Large intestine (tissue), 3 donors: ENCODE measurements around the gene CCDC74B. TPM values are rescaled to one million over a fixed set of nuclear protein-coding genes. Genes with fewer than 3 reads are reported as not detected.
"Not testable (repeated sequence)": the region's sequence is repeated elsewhere in the genome, so short reads cannot be mapped to it uniquely, and the experiment has no call there.

Experiments
- DNase-seq, 2 donors: peaks; one replicate each; pipeline versions ENCODE4 v3.0.0 to v3.0.0-alpha.2; 2013
- H3K27ac ChIP-seq: one replicate; pipeline ENCODE4 v1.5.1; 2013; ENCODE audit warnings: low read length
- H3K27me3 ChIP-seq: 2 replicates; pipeline ENCODE4 v1.6.1; 2013; ENCODE audit warnings: low read length; ENCODE audit not compliant: control insufficient read depth, insufficient read depth
- H3K36me3 ChIP-seq: 2 replicates; pipeline ENCODE4 v1.6.1; 2013; ENCODE audit warnings: low read length; ENCODE audit not compliant: control insufficient read depth, insufficient read depth
- H3K4me1 ChIP-seq: one replicate; pipeline ENCODE4 v1.6.1; 2013; ENCODE audit warnings: low read length; ENCODE audit not compliant: control insufficient read depth, insufficient read depth
- H3K4me3 ChIP-seq: one replicate; pipeline ENCODE4 v1.5.1; 2013; ENCODE audit warnings: low read length
- H3K9me3 ChIP-seq: one replicate; pipeline ENCODE4 v1.6.1; 2013; ENCODE audit warnings: mild to moderate bottlenecking, low read depth, low read length, moderate library complexity; ENCODE audit not compliant: control insufficient read depth
- WGBS: methylation state at CpG from one replicate; pipeline ENCODE4 v1.1.5; 2013; ENCODE audit warnings: low lambda C conversion rate; ENCODE audit not compliant: insufficient coverage; 5-methylcytosine and 5-hydroxymethylcytosine counted together
- polyA plus RNA-seq: library from polyadenylated mRNA; unstranded; fragments of 120-200 nt; gene quantifications from one replicate; pipeline ENCODE4 v1.2.1, GENCODE V29; 2013

Gene CCDC74B
- polyA plus RNA-seq, 1 donor: 3.1 TPM

DNA sequence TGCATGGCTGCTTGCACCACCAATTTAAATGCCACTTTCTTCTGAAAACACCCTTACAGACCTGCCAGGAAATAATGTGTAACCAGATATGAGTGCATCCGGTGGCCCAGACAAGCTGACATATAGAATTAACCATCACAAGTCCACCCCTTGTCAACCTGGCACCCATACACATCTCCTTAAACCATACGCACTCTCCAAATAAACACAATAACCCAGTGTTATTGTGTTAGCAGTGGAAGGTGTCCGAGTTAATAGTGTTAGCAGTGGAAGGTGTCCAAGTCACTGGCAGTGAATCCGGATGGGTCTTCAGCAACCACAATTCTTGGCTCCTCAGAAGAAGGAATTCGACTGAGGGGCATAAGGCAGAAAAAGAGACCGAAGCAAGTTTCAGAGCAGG, 3.6 kb upstream of the CCDC74B start:
- H3K4me3 ChIP-seq, H3K27me3 ChIP-seq, H3K9me3 ChIP-seq, H3K27ac ChIP-seq, H3K4me1 ChIP-seq, DNase-seq: not testable (repeated sequence)
- peaks cover 14% of the 10 kb centered on the region for H3K36me3 ChIP-seq
- 70% methylated on average over 2 of the region's 6 CpGs for WGBS

DNA sequence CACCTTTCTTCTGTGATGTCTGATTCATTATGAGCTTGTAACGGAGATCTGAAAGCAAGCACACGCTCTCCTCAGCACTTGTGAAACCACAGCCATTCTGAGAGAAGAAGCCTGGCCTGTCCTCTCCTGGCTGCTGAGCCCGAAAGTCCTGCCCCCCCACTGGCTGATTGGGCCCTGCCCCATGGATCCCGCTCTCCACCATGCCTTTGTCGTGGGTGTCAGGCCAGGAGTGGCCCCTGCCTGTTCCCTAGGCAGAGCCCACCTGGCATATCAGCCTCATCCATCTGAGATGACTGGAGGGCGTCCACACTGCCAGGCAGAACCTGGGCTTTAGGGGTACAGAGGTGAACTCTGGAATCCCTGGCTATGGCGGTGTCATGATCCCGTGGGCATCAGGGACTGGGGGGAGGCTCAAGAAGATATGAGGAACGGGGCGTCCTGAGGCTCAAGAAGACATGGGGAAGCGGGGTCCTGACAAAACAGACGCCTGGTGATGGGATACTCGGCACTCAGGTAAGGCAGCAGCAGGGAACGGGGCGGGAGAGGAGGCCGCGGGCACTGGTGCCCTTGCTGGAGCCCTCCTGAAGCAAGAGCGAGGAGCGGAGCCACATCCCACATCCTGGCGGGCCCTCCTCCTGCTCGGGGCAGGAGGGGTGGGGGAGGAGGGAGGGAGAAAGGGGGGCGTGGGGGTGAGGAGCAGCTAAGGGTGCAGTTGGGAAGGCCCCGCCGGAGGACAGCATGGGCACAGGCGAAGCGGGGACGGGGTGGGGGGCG, 1.5 kb downstream of the CCDC74B start:
- not testable (repeated sequence) for H3K27ac ChIP-seq, H3K36me3 ChIP-seq, H3K4me1 ChIP-seq, H3K4me3 ChIP-seq, H3K9me3 ChIP-seq, DNase-seq
- H3K27me3 ChIP-seq: peaks cover 15% of the 10 kb centered on the region
- WGBS: no CpG with 5 or more reads among the region's 28 CpGs

DNA sequence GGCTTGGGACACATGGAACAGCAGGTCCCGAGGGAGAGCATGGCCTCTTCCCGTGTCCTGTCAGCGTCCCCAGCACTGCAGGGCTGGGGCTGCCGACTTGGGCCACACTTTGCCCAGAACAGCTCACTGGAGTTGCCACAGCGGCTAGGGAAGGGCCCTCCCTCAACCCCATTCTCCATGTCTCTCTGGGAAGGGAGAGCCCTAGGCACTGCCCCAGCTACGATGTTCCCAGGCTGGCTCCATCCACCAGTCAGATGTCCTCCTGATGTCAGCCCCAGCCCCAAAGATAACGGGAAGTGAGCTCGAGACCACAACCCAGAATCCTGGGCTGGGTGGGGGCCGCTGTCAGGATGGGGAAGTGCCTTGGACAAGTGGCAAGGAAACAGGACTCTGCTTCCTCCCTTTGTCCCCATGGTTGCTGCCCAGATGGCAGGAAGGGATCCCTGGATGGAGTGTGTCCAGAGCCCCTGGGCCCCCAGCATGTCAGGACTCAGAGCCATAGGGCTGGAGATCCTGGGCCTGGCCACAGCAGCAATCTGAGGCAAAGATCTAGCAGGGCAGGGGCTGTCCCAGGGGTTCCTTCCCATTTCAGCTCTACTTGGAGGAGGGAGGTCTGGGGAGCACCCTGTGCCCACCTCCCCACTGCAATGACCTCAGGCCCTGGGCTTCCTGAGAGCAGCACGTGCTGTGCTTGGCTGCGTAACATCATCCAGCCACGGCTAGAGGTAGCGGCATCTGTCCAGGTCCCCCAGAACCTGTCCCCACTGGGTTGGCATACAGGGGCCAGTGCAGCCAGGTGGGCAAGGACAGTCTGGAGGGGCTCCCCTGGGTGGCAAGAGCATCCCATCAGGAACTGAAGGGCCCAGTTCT, 2.3 kb downstream of the CCDC74B start:
- not testable (repeated sequence) for DNase-seq, H3K4me1 ChIP-seq, H3K9me3 ChIP-seq, H3K27ac ChIP-seq, H3K36me3 ChIP-seq, H3K4me3 ChIP-seq
- no CpG with 5 or more reads among the region's 13 CpGs for WGBS
- H3K27me3 ChIP-seq: peaks cover 15% of the 10 kb centered on the region

DNA sequence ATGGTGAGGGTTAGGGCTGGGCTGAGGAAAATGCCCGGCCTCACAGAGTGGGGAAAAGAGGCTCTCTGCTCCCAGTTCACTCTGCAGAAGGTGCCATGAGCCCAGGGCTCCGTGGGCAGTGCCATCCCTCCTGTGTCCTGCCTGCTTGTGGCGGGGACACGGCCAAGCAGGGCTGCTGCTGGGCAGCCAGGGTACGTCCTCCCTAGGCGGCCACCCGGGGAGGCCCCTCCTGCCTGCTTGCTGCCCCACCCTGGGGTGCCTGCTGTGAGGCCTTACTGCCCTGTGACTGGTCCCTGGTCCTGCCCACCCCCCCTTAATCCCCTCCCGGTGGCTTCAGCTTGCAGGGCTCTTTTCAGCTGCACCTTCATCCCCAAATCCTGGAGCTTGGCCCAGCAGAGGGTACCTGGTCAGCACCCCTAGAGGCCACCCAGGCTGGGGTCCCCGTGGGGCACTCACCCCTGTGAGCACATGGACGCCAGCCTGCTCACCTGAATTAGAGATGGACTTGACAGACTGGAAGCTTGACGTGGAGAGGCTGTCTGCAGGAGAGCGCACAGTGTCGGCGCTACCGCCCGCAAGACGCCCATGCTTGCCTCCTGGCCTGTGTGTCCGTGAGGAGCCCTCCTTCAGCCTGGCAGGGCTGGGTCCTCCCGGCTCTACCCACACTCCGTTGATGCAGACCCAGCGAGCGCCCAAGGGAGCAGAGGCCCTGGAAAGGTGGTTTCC, 3.1 kb downstream of the CCDC74B start:
- H3K9me3 ChIP-seq, H3K36me3 ChIP-seq, H3K4me3 ChIP-seq, DNase-seq, H3K4me1 ChIP-seq, H3K27ac ChIP-seq: not testable (repeated sequence)
- WGBS: no CpG with 5 or more reads among the region's 22 CpGs
- H3K27me3 ChIP-seq: peaks cover 15% of the 10 kb centered on the region

DNA sequence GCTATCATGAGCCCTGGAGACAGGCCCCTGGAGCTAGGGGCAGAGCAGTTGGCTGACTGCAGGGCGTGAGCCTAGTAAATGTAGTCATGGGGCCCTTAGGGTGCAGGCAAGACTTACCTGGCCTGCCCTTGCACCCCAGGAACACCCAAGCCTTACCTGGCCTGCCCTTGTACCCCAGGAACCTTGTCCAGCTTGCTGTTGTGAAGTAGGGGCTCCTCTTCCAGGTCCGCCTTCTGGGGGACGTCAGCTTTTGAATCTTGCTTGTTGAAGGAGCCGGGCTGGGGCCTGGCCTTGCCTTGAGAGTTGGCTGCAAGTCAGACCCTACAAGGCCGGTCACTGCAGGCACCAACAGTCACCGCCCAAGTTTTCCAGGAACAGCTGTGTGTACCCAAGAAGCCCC, 3.9 kb downstream of the CCDC74B start:
- not testable (repeated sequence) for DNase-seq, H3K4me3 ChIP-seq, H3K9me3 ChIP-seq, H3K4me1 ChIP-seq, H3K27ac ChIP-seq, H3K36me3 ChIP-seq
- peaks cover 13% of the 10 kb centered on the region for H3K27me3 ChIP-seq
- WGBS: no CpG with 5 or more reads among the region's 6 CpGs

DNA sequence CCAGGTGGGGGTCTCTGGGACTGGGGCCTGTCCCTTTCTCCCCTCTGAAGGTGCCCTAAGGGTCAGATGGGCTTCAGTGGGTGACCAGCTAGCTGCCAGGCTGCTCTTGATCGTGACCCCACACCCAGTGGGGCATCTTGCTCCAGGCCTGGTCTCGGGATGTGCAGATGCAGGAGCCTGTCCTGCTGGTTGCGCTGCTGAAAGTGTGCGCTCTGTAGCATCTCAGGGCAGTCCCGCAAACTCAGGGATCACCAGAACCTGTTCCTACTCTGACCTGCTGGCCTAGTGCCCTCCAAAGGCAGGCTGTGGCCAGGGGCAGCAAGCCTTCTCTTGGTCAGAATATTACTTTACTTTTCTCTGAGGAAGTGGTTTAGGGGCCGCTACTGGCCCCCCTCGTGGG, 4.4 kb downstream of the CCDC74B start:
- not testable (repeated sequence) for H3K4me3 ChIP-seq, DNase-seq
- WGBS: no CpG with 5 or more reads among the region's 7 CpGs

DNA sequence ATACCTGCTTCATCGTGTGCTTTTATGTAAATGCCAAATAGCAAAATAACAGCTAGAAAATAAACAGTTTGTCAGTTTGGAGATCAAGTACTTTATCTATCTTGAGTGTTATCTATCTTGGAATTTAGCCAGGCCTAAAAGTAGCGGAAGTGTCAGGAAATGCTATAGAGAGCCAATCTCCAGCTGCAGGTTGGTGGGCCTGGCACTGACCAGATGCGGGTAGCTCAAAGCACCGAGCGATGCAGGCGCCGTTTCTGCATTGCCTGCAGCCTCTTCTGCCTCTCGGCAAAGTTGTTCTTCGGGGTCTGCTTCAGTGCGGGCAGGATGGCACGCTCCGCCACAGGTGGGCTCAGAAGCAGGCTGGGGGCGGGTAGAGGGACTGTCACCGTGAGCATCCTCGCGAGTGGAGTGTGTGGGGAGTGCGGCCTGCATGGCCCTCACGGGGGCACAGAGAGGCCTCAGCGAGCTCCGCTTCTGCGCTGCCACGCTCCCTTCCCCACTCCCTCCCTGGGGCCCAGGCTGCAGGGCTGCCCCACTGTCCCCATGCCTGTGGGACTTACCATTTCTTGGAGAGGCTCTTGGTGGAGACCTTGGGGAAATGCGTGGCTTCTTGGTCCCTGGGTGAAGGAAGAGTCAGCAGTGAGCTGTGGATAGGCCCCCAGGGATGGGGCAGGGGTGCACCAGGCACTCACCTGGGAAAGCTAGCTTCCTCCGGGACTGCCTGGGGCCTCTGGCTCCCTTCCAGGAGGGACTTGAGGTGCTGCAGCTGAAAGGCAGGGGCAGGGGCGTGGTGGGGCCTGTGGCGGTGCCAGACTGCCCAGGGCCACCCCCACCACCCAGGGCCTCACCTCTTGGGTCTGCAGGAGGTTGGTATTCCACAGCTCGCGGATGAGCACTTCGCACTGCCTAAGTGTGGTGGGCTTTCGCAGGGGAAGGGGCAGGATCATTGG, 5.3 kb downstream of the CCDC74B start:
- not testable (repeated sequence) for H3K36me3 ChIP-seq, H3K27me3 ChIP-seq
- WGBS: no CpG with 5 or more reads among the region's 30 CpGs

More for the DNA sequence above, 4.4 kb downstream of the CCDC74B start:
- H3K27me3 ChIP-seq, H3K27ac ChIP-seq, H3K4me1 ChIP-seq, H3K36me3 ChIP-seq, H3K9me3 ChIP-seq: not testable (repeated sequence)

DNA sequence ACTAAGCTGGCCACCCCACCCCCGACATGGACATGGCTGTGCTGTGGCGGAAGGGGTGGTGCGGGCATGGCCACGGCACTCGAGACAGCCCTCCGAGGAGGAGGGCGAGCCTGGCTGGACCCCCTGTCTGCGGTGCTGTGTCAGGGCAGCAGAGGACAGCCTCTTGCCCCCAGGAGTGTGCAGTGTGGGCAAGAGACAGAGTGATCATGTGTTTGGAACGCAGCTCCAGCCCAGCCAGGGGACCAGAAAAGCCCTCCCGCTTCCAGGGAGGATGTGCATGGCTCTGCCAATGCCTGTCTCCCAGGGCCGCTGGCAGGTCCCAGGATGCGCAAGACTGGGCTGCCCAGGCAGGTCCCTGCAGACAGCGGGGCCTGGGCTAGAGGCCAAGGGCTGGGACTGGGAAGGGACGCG, 6.1 kb downstream of the CCDC74B start:
- H3K4me1 ChIP-seq, H3K36me3 ChIP-seq, H3K4me3 ChIP-seq, H3K27me3 ChIP-seq, H3K9me3 ChIP-seq, DNase-seq, H3K27ac ChIP-seq: not testable (repeated sequence)
- no CpG with 5 or more reads among the region's 15 CpGs for WGBS

More for the DNA sequence above, 5.3 kb downstream of the CCDC74B start:
- not testable (repeated sequence) for H3K4me3 ChIP-seq, H3K27ac ChIP-seq, DNase-seq, H3K9me3 ChIP-seq, H3K4me1 ChIP-seq

DNA sequence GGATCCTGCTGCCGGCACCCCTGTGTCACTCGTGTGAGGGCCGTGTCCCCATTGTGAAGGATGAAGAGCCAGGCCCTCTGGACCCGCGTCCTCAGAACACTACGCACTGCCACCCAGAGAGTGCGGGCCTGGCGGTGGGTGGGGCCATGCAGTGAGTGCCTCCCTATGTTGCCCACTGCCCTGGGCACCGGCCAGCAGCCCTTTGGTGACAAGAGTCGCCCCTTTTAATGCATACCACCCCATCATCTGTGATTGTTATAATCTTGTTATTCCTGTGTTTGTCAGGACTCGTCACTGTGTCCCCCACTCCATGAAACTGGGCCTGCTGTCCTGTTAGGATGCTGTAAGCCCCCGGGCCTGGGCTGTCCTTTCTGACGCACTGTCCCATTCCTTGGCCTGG, 6.6 kb downstream of the CCDC74B start:
- not testable (repeated sequence) for H3K27me3 ChIP-seq, H3K36me3 ChIP-seq, H3K9me3 ChIP-seq, H3K4me1 ChIP-seq, DNase-seq, H3K27ac ChIP-seq, H3K4me3 ChIP-seq
- WGBS: no CpG with 5 or more reads among the region's 13 CpGs
